Activated CD4-positive, alpha-beta T cell treated with anti-CD3 and anti-CD28 coated beads, Interleukin-2, Interleukin-4, amounts not matched to agents 100 ng/mL and 50 ng/mL, durations not matched to agents 16 hours and 8 hours (primary cell): Measurements from ENCODE around the gene PDE10A.
A peak's percentile ranks its signal among the peaks of the same experiment; 100 is the strongest.
"Not testable (repeated sequence)": the region's sequence is repeated elsewhere in the genome, so short reads cannot be mapped to it uniquely, and the experiment has no call there.

Experiments used
- DNase-seq: peaks from one replicate; pipeline ENCODE4 v3.0.0-alpha.2; 2020; ENCODE audit warnings: low spot score

Gene PDE10A

DNA sequence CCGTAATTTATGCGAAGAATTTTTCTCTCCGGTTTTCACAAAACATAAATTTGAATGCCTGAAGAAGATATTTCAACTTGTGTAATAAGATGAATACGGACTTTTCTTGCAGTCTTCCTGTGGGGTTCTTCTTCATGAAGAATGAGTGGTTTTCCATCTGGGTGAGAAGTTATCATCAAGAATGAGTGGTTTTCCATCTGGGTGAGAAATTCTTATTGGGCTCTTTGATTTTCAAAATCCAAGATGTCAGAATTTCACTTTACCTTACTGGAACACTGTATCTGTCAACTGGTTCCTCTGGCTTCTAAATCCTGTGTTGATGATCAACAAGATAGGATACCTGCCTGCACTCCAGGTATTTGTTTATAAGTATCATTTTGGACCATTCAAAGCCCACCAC lies 193.6 kb downstream of the PDE10A start:
- no peak for DNase-seq

- DNase-seq, result no peak
Measured at GRCh38 chr6:165468340-165469235, 194.5 kb downstream of the PDE10A start.

- not testable (repeated sequence) for DNase-seq
Measured at GRCh38 chr6:165463499-165463898, 199.5 kb downstream of the PDE10A start.

DNA sequence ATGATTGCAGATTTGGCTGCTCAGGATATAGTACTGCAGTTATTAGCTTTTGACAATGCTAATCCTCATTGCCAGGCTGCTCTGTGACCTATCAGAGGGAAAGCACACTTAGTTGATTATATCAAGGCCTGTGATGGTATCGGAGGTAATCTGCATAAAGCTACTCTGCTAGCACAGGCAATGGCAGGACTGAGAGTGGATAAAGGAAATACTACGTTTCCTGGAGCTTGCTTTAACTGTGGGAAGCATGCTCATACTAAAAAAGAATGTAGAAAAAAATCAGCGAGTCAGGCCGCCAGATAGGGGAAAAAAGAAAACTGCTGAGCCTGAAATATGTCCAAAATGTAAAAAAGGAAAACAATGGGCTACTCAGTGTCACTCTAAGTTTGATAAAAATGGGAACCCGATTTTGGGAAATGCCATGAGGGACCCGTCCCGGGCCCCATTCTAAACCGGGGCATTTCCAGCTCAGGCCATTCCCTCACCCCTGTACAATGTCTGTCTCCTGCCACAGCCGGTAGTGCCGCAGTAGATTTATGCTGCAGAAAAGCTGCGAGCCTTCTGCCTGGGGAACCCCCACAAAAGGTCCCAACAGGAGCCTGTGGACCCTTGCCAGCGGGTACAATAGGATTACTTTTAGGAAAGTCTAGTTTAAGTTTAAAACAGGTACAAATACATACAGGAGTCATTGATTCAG lies 203.3 kb downstream of the PDE10A start:
- not testable (repeated sequence) for DNase-seq

GRCh38 chr6:165458134-165458533 lies 204.9 kb downstream of the PDE10A start:
- DNase-seq, result no peak

DNA sequence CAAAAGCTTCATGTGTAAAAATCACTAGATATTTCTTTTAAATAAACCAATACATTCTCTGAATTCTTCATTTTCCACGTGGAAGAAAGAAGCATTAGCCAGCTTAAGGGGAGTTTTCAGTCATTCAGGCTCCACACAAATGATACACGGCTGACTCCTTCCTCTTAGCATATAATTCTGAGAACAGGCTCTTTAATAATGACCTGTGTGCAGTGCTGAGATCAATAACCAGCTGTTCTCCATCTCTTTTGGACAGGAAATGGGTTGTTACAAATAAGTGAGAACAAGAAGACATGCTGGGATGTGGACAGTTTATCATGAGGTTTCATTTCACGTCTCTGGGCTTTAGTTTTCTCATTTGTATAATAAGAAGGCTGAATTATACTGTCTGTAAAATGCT lies 206.8 kb downstream of the PDE10A start:
- no peak for DNase-seq

GRCh38 chr6:165455488-165455887 lies 207.6 kb downstream of the PDE10A start:
- no peak for DNase-seq

- DNase-seq, result no peak
Measured at GRCh38 chr6:165453395-165453794, 209.6 kb downstream of the PDE10A start.

DNA sequence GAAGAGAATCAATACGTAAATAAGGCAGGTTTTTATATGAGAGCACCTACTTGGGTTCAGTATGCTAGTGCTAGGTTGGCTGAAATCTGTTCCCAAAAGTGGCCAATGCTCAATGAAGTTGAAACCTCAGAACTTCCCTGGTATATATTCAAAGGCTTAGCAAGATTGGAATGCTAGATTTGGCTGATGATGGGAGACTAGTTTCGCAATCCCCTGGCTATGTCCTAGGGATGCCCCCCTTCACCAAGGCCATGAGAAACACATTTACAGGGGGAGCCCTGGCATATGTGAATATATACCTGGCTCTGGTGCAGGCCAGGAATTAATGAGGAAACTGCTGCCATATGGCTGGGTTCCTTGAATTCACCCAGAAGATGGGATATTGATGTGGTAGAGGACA lies 211.2 kb downstream of the PDE10A start:
- DNase-seq, result no peak

DNA sequence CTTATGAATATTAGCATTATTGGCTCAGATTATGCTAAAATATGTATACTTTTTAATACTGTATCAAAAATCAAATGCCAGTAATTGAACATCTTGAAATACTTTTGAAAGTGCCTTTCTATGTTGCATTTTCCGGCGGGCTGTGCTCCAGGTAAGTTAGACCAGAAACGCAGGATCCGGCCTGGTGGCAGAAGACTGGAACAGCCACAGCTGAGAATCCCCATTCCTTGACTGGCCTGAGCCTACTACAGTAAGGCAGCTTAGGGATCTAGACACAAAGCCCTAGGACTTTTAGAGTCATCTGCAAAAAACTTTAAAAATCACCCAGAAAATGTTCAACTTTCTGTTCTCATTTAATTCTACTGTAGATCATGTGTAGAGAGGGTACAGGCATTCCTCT lies 214.8 kb downstream of the PDE10A start:
- no peak for DNase-seq

- no peak for DNase-seq
Measured at GRCh38 chr6:165447141-165447540, 215.9 kb downstream of the PDE10A start.

DNA sequence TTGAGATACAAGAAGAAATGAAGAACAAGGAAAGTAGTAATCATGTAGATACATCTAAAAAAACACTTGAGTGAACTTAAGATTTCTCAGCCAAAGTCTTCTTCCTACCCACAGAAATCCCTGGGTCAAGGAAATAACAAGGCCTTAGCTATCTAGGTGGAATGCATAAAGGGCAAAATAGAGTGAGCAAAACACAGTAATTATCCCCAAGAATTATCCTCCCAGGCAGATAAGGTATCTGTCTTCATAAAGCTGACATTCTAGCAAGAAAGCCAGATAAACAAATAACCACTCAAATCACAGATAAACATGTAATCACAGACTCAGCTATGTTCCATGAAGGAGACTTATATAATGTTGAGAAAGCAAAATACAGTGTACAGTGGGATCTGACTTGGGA lies 216.7 kb downstream of the PDE10A start:
- no peak for DNase-seq

- no peak for DNase-seq
Measured at GRCh38 chr6:165443462-165443861, 219.6 kb downstream of the PDE10A start.

DNA sequence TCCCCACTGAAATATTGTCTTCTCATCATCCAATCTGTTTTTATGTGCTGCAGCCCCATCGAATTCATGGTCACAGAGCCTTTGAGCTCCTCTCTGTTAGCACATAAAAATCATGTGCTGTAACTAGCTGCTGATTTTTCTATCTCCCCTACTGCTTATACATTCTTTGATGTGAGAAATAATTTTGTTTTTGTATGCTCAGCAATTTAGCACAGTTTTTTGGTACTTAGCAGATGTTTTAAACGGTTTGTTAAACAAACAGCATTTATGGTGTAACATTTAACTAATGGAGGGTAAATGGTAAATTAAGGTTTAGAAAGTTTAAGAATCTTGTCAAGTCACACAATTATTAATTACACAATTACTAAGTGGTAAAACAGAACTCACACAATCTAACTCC lies 221.9 kb downstream of the PDE10A start:
- no peak for DNase-seq

- DNase-seq, result peak; percentile 27
Measured at GRCh38 chr6:165439928-165440554, 223.0 kb downstream of the PDE10A start.

DNA sequence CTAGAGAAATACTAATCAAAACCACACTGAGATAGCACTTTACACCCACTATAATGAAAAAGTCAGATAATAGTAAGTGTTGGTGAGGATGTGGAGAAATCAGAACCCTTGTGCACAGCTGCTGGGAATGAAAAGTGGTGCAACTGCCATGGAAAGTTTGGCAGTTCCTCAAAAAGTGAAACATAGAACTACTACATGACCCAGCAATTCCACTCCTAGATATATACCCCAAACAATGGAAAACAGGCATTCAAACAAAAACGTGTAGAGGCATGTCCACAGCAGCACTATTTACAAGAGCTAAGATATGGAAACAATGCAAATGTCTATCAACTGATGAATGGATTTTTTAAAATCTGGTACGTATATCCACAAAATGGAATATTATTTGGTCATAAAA lies 236.1 kb downstream of the PDE10A start:
- DNase-seq, result no peak

GRCh38 chr6:165422192-165422591 lies 240.8 kb downstream of the PDE10A start:
- no peak for DNase-seq

GRCh38 chr6:165417278-165417865 lies 245.7 kb downstream of the PDE10A start:
- DNase-seq, result no peak

DNA sequence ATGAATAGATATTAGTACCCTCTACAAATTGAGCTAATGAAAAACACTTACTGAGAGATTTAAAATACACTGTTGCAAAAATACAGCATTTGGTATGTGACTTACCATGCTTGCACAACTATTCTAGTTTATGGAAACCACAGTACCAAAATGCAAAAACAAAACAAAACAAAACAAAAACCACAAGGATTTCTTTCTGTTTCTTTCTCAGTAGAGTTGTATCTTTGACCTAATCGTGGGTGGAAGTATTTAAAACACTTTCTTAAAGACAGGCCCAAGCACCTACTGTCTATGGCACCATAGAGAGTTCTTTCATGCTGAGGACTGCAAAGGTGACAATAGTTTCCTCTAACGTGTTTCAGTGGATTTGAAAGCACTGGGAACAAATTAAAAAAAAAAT lies 258.3 kb downstream of the PDE10A start:
- no peak for DNase-seq

- no peak for DNase-seq
Measured at GRCh38 chr6:165404296-165404695, 258.7 kb downstream of the PDE10A start.

DNA sequence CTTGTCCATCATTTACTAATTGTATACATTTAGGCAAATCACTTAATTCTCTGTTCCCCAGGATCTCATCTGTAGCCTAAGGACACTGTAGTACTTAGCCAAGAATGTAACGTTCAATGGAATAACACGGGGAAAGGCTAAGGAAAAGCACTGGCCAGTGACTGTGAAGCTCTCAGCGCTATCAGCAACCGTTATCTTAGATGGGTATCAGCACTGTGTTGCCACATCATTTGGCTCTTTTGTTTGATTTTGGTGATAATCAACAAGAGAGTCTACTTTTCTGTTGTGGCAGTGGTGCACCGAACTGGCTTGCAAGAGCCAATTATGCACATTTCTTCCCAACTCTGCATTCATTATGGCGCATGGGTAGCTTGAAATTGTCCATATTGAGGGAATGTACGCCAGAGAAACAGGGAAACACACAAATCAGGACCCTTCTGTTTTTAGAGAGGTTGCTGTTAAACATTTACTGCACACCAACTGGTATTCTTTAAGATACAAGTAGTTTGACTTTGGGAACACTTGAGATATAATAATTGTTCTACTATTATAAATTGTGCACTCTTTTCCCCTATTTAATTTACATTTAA lies 259.9 kb downstream of the PDE10A start:
- no peak for DNase-seq

DNA sequence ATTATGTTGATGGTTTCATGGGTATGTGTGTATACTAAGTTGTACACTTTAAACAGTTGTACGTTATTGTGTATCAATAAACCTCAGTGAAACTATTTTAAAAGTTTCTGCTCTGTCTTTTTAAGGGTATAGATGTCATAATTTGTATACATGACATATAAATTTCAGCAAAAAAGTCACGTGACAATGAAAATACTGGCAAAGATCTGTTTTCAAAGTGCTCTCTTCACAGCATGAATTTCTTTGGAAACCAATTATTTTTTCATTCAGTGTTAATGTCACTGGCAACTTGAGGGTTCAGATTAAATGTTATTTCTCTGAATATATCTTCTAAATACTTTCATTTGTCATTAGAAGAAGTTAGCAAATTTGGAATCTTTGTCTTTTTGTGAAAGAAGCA lies 261.9 kb downstream of the PDE10A start:
- DNase-seq, result no peak
